GM12872 (cell line): ENCODE data around the gene NGEF.

Experiments
- CTCF ChIP-seq: IDR thresholded peaks from 3 replicates; pipeline ENCODE4 v1.5.1; 2011; ENCODE audit warnings: low read depth, mild to moderate bottlenecking, low read length, moderate library complexity; ENCODE audit not compliant: insufficient read depth

The NGEF gene

GRCh38 chr2:233023761-233024410, 10.8 kb upstream of the NGEF start:
- TF ChIP-seq CTCF, result no peak

DNA sequence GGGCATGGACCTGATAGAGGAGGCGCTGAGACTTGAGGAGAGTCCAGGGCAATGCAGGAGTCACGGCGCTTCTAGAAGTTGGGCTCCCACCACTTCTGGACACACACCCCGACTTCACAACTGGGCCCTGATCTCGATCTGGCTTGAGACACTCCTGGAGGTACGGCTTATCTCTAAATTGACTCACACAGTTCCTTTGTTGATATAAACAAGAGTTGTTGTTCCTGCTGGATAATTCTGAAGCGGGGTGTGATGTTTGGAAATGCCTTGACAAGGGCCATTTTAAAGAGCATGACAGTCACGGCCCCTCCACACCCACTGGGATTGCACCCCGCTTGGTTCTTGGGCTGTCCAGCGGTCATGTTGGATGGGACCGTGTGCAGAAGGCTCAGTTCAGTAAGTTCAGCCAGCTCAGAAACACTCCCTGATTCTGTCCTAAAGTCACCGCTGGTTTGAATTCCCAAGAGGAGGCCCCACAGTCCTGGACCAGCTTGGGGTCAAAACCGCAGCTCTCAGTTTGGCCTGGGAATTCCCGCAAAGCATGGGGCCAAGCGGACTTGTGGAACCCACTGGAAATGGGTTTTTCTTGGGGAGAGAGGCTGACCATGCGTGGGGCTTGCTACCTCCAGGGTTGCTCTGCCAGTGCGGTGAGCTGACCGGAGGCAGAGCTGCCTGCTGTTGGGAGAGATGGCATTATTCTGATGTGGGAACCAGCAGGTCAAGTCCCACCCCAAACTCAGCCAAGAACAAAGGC, 10.1 kb upstream of the NGEF start:
- no peak for TF ChIP-seq CTCF

DNA sequence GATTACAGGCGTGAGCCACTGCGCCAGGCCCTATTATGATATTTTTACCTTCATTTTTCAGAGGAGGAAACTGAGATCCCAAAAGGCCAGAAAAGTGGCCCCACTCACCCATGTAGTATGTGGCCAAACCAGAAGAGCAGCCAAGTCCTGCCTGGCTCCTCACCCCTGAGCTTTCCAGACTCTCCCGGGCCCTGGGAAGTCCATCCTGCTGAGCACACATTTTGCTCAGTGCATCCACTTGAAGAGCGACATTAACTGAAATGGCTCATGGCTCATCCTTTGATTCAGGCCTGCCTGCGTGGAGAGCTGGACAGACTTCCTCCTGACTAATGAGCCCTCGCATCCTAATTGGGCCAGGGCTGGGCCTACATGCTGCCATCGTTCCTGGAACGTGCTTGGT, 9.5 kb upstream of the NGEF start:
- no peak for TF ChIP-seq CTCF

DNA sequence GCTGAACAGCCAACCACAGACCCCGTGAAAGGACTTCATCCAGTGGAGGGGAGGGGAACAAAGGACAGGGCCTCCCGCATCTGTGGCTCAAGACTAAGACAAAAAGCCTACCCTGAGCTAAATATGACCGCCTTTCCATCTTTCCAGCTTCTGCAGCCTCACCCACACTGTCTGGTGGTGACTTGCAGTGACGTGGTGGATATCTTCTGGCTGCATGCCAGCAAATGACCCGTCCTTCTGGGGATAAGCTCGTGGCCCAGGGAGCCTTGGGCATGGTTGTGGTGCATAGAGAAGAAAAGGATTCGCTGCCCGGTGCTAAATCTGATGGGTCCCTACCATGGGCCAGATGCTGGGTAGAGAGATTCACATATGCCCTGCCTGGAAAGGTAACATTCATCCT, 8.7 kb upstream of the NGEF start:
- no peak for TF ChIP-seq CTCF

DNA sequence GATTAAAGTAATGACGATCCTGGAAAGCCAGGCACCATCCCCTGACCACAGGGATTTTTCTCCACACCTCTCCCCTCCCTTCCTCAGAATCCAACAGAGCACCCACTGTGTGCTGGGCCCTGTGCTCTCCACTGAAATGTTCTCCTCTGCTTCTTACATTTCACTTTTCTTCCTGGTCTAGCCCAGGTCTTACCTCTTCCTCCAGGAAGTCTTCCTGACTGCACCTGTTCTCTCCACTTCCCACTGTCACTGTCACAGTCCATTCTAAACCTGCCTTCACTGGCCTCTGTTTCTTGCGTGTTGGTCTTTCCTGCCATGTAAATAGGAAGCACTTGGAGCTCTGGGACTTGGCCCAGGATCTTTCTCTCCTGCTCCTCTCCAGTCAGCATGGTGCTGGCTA, 7.4 kb upstream of the NGEF start:
- TF ChIP-seq CTCF, result no peak

- no peak for TF ChIP-seq CTCF
Measured at GRCh38 chr2:233017947-233018346, 4.9 kb upstream of the NGEF start.

DNA sequence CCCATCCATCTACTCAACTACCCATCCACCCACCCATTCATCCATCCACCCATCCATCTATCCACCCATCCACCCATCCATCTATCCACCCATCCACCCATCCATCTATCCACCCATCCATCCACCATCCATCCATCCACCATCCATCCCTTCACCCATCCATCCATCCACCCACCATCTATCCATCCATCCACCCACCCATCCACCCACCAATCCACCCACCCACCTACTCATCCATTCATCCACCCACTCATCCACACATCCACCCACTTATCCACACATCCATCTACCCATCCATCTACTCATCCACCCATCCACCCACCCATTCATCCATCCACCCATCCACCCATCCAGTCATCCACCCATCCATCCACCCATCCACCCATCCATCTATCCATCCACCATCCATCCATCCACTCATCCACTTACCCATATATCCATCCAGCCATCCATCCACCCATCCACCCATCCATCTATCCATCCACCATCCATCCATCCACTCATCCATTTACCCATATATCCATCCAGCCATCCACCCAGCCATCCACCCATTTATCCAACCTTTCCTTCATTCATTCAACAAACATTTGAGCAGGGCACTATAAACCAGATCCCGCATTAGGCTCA, 2.1 kb upstream of the NGEF start:
- no peak for TF ChIP-seq CTCF
